ENCODE measurements around the gene DNAJA3.

GRCh38 chr16:4437366-4437765 lies 11.7 kb downstream of the DNAJA3 start:
- TF ChIP-seq, protein P1, sequence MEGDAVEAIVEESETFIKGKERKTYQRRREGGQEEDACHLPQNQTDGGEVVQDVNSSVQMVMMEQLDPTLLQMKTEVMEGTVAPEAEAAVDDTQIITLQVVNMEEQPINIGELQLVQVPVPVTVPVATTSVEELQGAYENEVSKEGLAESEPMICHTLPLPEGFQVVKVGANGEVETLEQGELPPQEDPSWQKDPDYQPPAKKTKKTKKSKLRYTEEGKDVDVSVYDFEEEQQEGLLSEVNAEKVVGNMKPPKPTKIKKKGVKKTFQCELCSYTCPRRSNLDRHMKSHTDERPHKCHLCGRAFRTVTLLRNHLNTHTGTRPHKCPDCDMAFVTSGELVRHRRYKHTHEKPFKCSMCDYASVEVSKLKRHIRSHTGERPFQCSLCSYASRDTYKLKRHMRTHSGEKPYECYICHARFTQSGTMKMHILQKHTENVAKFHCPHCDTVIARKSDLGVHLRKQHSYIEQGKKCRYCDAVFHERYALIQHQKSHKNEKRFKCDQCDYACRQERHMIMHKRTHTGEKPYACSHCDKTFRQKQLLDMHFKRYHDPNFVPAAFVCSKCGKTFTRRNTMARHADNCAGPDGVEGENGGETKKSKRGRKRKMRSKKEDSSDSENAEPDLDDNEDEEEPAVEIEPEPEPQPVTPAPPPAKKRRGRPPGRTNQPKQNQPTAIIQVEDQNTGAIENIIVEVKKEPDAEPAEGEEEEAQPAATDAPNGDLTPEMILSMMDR (conservative IDR thresholded peaks at IDR 0.05; ENCODE audit: low read depth, low read length) = no peak
- TF ChIP-seq EZH2 (IDR thresholded peaks at IDR 0.05; ENCODE audit: borderline replicate concordance, low read depth, low read length, poor library complexity, severe bottlenecking) = no peak
